ENCODE results near the gene ATP13A1.

The ATP13A1 gene

DNA sequence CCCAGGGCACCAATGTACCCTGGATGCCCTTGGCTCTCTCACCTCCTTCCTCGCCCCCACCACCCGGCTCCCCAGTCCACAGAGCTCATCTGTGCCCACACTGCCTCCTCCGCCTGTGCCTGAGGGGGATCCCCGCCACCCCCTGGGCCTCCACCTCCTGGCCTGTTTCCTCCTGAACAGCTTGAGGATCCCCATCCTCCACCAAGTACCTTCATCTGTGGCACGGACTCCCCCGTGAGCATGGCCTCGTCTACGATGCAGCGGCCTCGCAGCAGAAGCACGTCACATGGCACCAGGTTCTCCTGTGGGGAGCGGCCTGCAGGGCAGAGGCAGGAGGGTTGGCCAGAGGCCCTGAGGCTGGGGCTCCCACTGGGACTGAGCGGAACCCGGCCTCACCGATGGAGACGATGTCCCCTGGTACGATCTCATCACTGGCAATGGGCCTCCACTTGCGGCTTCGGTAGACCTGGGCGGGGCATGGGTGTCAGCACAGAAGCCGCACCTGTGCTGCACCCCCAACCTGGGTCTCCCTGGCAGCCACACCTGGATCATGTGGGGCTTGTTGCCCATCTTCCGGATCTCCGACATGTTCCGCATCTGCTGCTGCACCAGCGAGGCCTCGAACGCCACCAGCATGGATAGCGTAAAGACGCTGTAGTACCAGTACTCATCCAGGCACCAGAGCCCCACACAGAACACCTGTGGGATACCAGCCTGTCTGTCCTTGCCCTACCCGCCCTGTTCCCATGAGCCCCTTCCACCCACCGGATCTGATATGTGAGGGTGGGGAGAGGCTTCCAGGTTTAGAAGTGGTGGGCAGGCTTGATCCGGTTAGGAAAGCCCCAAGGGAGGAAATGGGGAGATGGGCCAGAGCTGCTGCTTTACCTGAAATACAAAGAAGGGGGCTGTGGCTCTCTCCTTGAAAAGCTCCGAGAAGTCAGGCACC, 6.8 kb downstream of the ATP13A1 start:
- no peak for DNase-seq
- TF ChIP-seq POLR2A (IDR thresholded peaks at IDR 0.05; ENCODE audit: low read length) (no peak), GATA1 (IDR thresholded peaks at IDR 0.05; ENCODE audit: low read depth, low read length) (no peak)

DNA sequence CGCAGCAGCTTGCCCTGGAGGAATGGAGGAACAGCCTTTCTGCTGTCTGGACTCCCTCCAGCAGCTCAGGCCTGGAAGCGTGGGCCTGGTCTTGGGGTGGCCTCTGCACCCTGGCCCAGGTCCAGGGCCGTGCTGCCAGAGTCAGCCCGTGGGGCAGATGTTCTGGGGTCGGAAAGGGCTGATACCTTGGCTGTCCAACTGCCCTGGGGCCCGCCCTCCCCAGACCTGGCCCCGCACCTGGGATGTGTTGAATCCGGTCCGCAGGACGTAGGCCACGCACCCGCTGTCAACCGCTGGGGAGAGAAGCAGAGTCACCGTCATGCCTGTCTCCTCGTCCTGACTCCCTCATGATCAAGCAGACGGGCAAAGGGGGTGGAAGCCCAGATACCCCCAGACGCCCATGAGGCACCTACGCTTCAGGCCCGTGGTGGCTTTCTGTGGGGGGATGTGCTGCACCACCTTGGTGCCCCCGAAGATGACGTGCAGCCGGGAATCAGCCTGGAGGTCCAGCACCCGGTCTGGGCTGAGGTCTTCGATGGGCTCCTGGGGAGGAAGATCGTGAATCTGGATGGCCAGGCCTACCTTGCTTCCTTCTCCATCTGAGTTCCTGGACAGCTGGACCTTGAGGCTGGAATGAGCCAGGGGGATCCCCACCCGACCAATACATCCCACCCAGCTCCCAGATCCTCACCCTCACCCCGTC, 7.7 kb downstream of the ATP13A1 start:
- DNase-seq, result no peak
- TF ChIP-seq POLR2A (IDR thresholded peaks at IDR 0.05; ENCODE audit: low read length), result no peak
- TF ChIP-seq GATA1 (IDR thresholded peaks at IDR 0.05; ENCODE audit: low read depth, low read length), result no peak

DNA sequence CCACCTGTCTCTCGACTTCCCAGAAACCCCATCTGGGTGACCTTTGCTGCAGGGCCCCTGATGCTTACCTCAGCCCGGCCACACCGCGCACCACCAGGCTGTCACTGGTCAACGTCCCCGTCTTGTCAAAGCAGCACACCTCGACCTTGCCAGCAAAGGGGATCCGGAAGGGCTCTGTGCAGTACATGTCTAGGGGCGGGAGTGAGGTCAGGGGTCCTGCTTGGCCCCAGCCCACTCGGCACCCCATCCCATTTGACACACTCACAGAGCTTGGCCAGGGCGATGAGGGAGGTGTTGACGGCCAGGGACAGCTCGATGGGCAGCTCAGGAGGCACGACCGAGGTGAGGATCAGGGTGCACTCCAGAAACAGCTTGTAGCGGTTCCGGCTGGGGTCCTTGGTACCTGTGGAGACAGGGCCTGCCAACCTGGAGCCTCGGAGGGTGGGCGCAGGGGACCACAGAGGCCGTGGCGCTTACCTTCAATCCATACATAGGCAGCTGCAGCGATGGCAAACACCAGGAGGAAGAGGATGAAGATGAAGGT, 8.4 kb downstream of the ATP13A1 start:
- no peak for TF ChIP-seq POLR2A (IDR thresholded peaks at IDR 0.05; ENCODE audit: low read length)
- no peak for TF ChIP-seq GATA1 (IDR thresholded peaks at IDR 0.05; ENCODE audit: low read depth, low read length)
- DNase-seq, result no peak

DNA sequence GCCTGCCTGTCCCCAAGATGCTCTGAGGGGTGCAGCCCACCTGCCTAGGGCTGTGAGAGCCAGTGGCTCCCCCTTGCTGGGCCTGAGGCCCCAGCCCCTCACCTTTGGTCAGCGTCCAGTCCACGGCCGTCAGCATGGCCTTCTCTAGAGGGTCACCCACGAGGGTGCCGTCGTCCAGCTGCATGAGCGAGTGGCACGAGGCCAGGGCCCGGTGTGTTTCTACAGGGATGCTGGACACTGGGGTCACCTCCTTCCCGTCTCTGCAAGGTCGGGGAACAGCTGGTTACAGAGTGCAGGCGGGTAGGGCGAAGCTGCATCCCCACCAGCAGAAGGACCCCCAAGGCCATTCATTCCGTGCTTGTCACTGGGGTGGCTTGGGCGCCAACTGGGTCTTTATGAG, 9.0 kb downstream of the ATP13A1 start:
- no peak for DNase-seq
- TF ChIP-seq POLR2A (IDR thresholded peaks at IDR 0.05; ENCODE audit: low read length) (no peak), GATA1 (IDR thresholded peaks at IDR 0.05; ENCODE audit: low read depth, low read length) (no peak)

DNA sequence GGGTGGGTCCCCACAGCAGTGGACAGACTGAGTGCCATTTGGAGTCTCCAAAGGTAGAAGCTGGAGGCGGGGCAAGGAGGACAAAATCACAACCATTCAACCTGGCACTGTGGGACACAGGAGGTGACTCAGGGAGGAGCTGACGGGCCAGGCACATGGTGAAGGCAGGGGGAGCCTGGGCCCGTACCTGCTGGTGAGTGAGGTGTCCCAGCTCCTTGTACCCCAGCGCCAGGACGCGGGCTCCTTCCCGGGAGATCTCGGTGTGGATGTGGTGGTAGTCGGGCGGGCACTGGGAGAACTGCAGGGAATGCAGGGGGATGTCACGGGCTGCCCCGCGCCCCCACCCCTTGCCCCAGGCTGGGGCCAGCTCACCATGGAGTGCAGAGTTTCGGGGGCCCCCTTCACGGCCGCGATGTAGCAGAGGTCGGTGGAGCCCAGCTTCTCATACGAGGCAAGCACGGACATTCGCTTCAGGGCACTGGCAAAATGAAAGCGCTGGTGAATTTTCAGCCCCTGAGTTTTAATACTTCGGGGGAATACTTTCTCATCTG, 9.8 kb downstream of the ATP13A1 start:
- no peak for DNase-seq
- TF ChIP-seq POLR2A (IDR thresholded peaks at IDR 0.05; ENCODE audit: low read length) (no peak), GATA1 (IDR thresholded peaks at IDR 0.05; ENCODE audit: low read depth, low read length) (no peak)

DNA sequence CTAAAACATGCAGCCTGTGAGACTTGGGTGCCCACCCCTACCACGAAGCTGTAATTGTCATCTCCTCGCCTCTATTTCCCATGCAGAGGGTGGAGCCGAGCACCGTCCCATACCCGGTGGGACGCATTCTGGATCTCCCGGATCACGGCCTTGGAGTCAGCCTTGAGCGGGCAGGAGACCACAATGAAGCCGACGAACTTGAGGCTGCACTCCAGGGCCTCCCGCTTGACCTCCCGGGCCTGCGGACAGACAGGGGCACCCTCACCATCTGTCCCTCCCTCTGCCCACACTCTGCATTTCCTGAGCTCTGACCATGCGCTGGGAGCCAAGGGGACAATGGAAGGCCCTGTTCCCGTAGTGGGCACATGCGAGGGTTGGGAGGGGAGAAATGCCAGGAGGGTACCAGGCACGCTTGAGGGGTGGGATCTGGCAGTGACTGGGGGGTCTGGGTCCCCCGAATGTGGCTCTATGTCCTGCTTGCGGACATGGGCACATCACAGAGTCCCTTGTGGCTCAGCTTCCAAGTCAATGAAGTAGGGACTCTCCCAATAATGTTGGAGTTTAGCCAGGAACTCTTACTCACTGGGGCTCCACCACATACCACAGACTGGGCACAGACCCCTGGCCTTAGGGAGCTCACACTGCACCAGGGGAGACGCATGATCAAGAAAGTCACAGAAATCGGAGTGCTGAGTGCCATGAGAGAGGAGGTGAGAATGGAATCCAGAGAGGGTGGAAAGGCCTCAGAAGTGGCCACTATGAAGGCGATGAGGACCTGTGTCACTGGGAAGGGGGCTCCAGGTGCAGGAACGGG, 10.8 kb downstream of the ATP13A1 start:
- no peak for DNase-seq
- TF ChIP-seq GATA1 (IDR thresholded peaks at IDR 0.05; ENCODE audit: low read depth, low read length) (no peak), POLR2A (IDR thresholded peaks at IDR 0.05; ENCODE audit: low read length) (no peak)

DNA sequence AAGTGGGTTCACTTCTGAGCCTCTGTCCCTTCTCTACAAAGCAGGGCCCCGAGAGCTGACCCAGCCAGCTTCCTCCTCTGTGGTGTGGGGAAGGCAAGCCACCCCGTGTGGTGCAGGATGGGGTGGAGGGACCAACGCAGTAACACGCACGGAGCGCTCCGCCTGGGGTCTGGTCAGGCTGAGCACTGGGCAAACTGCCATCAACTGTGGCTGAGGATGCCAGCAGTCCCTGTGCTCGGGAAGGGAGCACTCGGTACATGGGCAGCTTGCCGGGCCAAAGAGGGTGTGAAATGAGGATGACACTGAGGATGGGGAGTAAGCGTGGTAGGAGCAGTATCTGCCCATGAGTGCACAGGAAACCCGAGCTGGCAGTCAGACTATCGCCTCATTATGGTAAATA, 12.4 kb downstream of the ATP13A1 start:
- no peak for DNase-seq
- TF ChIP-seq POLR2A (IDR thresholded peaks at IDR 0.05; ENCODE audit: low read length), result no peak
- no peak for TF ChIP-seq GATA1 (IDR thresholded peaks at IDR 0.05; ENCODE audit: low read depth, low read length)

DNA sequence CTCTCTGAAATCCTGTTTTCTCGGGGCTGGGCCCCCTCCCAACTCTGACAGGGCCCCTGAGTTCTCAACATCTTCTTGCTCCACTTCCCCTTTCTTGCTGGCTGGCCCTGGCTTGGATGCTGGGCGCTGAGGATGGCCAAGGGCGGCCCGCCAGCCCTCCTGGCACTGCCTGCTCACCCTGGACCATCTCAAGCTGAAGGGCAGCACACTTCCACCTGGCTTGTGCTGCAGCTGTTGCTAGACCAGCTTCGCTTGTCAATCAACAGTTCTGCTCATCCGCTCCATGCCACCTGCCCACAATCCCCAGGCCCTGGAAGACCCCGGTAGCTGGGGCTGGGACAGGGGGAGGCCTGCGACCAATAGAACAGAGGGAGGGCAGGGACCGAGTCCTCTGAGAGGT, 13.1 kb downstream of the ATP13A1 start:
- no peak for TF ChIP-seq POLR2A (IDR thresholded peaks at IDR 0.05; ENCODE audit: low read length)
- no peak for TF ChIP-seq GATA1 (IDR thresholded peaks at IDR 0.05; ENCODE audit: low read depth, low read length)
- DNase-seq, result no peak

DNA sequence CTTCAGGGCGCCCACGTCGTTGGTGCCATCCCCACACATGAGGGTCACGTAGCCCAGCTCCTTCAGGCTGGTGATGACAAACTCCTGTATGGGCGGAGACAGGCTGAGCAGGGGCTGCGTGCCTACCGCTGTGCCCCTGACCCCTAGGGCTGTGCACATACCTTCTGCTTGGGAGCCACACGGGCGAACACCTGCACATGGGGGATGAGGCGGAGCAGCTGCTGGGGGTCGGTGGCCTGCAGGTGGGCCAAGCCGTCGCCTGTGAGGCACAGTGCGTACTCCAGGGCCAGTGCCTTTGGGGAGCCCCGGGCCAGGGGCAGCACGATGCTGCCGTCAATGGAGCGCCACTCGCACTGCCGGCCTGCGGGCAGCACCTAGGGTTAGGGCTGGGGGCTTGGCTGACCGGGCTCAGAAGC, 13.9 kb downstream of the ATP13A1 start:
- no peak for DNase-seq
- TF ChIP-seq GATA1 (IDR thresholded peaks at IDR 0.05; ENCODE audit: low read depth, low read length) (no peak), POLR2A (IDR thresholded peaks at IDR 0.05; ENCODE audit: low read length) (no peak)

DNA sequence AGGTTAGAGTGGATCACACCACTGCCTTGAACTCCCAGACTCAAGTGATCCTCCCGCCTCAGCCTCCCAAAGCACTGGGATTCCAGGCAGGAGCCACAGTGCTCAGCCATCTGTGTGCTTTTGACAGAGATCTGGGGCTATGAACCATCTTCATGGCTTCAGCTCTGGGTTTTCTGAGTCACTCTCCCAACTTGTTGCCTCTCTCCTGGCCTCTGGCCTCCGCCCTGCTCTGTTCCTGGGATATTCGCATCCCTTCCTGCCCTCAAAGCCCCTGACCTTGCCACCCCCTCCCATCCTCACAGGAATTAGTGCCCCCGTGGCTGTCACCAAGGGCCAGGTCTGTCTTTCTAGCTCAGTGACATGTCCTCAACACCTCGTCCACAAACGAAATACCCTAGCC, 14.3 kb downstream of the ATP13A1 start:
- TF ChIP-seq POLR2A (IDR thresholded peaks at IDR 0.05; ENCODE audit: low read length) (no peak), GATA1 (IDR thresholded peaks at IDR 0.05; ENCODE audit: low read depth, low read length) (no peak)
- DNase-seq, result no peak

DNA sequence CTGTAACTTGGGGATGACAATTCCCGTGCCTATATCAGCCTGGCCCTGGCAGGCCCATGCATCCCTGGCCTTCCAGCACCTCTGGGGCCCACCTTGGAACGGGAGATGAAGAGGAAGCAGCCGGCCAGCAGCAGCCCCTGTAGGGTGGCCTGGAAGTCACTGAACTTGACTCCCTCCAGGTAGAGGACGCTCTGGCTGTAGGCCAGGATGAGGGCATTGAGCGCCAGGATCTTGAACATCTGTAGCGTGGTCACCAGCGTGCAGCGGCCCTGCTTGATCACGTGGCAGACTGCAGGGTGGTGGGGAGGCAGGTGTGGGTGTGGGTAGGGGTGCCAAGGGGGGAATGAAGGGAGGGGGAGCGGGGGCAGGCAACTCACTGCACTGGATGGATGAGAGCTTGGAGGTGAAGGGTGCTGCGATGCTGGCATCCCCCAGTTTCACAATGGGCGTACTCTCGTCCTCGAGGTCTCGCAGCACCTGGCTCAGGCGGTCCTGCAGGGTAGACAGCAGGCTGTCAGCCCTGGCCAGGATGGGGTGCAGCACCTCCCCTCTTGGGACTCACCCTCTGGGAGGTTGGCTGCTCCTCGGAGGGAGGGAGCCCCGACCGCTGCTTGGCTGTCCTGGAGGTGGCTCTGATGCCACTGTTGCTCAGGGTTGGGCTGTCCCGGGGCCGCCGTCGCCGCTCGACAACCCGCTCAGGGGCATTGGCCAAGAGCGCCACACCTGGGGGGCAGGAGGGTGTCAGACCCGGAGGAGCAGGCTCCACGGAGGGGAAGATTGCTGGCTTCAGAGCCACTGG, 16.2 kb downstream of the ATP13A1 start:
- DNase-seq, result no peak
- no peak for TF ChIP-seq POLR2A (IDR thresholded peaks at IDR 0.05; ENCODE audit: low read length)
- no peak for TF ChIP-seq GATA1 (IDR thresholded peaks at IDR 0.05; ENCODE audit: low read depth, low read length)

DNA sequence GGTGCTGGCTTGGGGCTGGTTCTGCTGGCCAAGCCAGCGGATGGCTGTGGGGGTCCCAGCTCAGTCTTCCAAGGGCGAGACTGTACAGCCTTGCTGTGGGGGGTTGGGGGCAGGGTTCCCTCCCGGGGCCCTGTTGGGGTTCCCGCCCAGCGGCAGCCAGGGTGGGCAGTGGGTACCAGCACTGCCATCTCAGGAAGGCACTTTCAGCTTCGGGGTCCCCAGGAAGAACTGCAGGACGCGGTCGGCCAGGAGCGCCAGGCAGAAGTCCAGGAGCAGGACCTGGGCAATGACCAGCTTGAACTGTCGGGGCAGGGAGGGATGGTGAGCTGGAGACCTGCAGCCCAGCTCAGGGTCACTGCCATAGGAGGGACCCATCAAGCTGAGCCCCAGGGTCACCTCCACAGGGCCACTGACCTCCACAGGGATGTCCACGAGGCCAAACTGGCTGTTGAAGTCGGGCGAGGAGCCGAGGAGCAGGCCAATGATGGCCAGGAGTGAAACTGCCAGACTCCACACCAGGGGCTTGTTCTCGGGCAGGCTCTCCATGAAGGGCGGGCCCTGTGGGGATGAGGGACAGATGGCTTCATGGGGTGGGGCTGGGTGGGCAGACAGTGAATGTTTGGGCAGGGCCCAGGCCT, 18.1 kb downstream of the ATP13A1 start:
- no peak for TF ChIP-seq GATA1 (IDR thresholded peaks at IDR 0.05; ENCODE audit: low read depth, low read length)
- TF ChIP-seq POLR2A (IDR thresholded peaks at IDR 0.05; ENCODE audit: low read length), result no peak

More for the DNA sequence above, 18.1 kb downstream of the ATP13A1 start:
- no peak for DNase-seq

Measured in erythroblast (primary cell).